GM12865 (cell line): ENCODE data around the gene MTURN.
A peak's percentile ranks its signal among the peaks of the same experiment; 100 is the strongest.

Experiments
- DNase-seq: peaks from one replicate; pipeline ENCODE4 v3.0.0; 2010; ENCODE audit warnings: low read depth
- H3K4me3 ChIP-seq: 2 replicates; pipeline ENCODE4 v1.5.1; 2011; ENCODE audit warnings: mild to moderate bottlenecking, low read depth, low read length, control low read depth
- TF ChIP-seq, protein P1 (sequence below): IDR thresholded peaks from 2 replicates; pipeline ENCODE4 v1.5.1; 2011; ENCODE audit warnings: low read length, control low read depth, low read depth, inconsistent platforms; ENCODE audit not compliant: insufficient read depth; ENCODE audit errors: missing control alignments

MTURN gene

DNA sequence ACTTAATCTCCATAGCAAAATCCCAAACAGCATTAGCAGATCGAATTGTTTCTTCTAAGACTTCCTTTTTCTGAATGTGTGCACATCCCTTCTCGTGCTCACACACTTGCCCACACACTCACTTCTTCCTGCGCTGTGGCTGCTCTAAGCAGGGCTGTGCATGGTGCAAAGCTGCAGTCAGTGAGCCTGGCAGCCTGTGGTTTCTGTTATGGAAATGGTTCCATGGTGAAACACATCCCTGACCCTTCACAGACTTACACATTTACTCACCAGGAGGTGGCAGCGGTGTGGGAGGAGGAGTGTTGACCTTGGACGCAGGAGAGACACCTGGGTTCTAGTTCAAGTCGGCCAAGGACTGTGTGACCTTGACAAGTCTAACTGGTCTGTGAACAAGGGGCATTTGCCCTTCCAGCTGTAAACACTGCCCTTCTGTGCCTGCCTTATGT lies 24.9 kb downstream of the MTURN start:
- H3K4me3 ChIP-seq = no peak overlapping the region
- DNase-seq = peak; percentile 24
- TF ChIP-seq, protein P1, sequence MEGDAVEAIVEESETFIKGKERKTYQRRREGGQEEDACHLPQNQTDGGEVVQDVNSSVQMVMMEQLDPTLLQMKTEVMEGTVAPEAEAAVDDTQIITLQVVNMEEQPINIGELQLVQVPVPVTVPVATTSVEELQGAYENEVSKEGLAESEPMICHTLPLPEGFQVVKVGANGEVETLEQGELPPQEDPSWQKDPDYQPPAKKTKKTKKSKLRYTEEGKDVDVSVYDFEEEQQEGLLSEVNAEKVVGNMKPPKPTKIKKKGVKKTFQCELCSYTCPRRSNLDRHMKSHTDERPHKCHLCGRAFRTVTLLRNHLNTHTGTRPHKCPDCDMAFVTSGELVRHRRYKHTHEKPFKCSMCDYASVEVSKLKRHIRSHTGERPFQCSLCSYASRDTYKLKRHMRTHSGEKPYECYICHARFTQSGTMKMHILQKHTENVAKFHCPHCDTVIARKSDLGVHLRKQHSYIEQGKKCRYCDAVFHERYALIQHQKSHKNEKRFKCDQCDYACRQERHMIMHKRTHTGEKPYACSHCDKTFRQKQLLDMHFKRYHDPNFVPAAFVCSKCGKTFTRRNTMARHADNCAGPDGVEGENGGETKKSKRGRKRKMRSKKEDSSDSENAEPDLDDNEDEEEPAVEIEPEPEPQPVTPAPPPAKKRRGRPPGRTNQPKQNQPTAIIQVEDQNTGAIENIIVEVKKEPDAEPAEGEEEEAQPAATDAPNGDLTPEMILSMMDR = no peak

DNA sequence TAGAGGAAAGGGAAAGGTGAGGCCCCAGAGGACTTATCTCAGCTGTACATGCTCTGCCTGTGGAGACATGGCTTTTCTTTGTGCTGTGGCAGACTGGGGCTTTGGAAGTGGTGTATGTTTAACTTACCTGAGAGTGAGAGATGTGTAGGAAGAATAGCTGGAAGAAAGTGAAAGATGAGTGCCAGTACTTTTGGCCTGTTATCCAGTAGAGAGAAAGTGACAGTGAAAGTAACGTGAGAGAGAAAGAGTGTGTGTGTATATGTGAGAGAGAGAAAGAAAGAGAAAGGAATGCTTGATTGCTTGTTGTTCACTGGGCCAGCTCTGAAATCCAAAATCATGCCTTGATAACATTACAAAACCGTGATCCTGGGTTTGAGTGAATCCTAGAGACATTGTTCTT lies 25.5 kb downstream of the MTURN start:
- no peak for DNase-seq
- TF ChIP-seq, protein P1 = no peak
- H3K4me3 ChIP-seq = no peak overlapping the region

- no peak overlapping the region for H3K4me3 ChIP-seq
- no peak for DNase-seq
- TF ChIP-seq, protein P1 = no peak
Measured at GRCh38 chr7:30162133-30162532, 27.3 kb downstream of the MTURN start.

DNA sequence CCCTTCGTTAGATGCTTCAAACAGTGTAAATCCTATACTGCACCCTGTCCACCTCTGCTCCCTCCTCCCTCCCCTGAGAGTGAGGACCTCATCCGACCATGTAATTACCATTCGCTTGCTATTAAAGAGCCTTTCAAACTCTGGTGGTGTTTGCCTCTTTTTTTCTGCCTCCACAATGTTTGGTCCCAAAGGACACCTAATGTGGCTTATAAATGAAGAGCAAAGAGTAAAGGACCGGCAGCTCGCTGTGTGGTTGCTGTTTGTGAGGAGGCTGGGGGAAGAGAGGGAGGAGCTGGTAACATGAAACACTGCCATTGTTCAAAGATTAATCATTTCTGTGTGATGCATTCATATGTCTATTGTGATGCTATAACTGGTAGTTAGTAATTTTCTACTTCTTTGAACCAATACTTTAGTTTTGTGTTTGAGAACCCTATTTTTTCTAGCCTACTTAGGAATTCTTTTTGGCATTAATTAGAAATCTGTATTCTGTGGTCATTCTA lies 27.9 kb downstream of the MTURN start:
- peak; percentile 11 for DNase-seq
- TF ChIP-seq, protein P1 = no peak
- H3K4me3 ChIP-seq = no peak overlapping the region

GRCh38 chr7:30163231-30163894 lies 28.6 kb downstream of the MTURN start:
- TF ChIP-seq, protein P1 = no peak
- DNase-seq = peak; percentile 67
- peak overlapping the region; percentile 23 for H3K4me3 ChIP-seq

DNA sequence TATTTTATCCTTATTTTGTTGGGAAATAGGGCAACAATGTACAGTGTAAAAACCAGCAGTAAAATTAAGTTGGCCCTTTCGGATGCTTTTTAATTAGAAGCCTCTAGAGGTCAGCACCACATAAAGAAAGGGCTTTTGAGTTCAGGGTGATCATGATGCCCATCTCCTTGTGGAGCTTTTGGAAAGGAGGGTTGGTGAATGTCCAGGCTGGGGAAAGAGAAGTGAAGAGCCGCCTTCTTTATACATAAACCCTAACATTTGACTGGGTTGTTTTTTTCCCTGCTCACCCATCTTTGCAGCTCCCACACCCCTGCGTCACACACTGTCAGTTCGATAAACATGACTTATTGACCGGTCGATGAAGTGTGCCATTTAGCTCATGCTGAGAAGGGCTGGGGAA lies 29.8 kb downstream of the MTURN start:
- DNase-seq = peak; percentile 67
- no peak overlapping the region for H3K4me3 ChIP-seq
- TF ChIP-seq, protein P1 = peak; percentile 59

DNA sequence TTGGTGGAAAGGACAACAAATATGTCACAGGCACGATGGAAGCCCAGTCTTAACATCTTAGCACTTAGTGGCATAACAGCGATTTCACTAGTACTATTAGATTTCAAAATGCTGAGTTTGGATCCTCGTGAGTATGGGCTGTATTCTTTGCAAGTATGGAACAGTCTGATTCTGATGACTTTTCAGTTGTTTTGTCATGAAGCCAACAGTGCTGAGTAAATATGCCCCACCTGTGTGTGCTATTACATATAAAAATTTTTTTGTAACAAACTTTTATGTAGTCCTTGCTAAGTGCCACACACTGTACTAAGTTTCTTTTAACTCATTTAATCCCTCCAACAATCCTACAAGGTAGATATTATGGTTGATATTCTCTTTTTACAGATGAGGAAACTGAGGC lies 30.8 kb downstream of the MTURN start:
- TF ChIP-seq, protein P1 = no peak
- H3K4me3 ChIP-seq = no peak overlapping the region
- no peak for DNase-seq
